ENCODE measurements around the gene PADI2.
"Not testable (repeated sequence)": the region's sequence is repeated elsewhere in the genome, so short reads cannot be mapped to it uniquely, and the experiment has no call there.

The PADI2 gene

GRCh38 chr1:17080085-17080759, 39.0 kb downstream of the PADI2 start:
- no peak for DNase-seq

- no peak for DNase-seq
Observed at GRCh38 chr1:17078991-17079868, 40.0 kb downstream of the PADI2 start.

- DNase-seq: peak; percentile 78
Observed at GRCh38 chr1:17075470-17076255, 43.6 kb downstream of the PADI2 start.

GRCh38 chr1:17071794-17072193, 47.5 kb downstream of the PADI2 start:
- no peak for DNase-seq

GRCh38 chr1:17070163-17070525, 49.1 kb downstream of the PADI2 start:
- no peak for DNase-seq

- DNase-seq: no peak
Observed at GRCh38 chr1:17069452-17070162, 49.6 kb downstream of the PADI2 start.

GRCh38 chr1:17068789-17069188, 50.5 kb downstream of the PADI2 start:
- DNase-seq: no peak

- no peak for DNase-seq
Observed at GRCh38 chr1:17067465-17068240, 51.6 kb downstream of the PADI2 start.

GRCh38 chr1:17067069-17067426, 52.2 kb downstream of the PADI2 start:
- no peak for DNase-seq

- DNase-seq: no peak
Observed at GRCh38 chr1:17066361-17067068, 52.7 kb downstream of the PADI2 start.

GRCh38 chr1:17065666-17066065, 53.6 kb downstream of the PADI2 start:
- no peak for DNase-seq

- DNase-seq: not testable (repeated sequence)
Observed at GRCh38 chr1:17062751-17063150, 56.5 kb downstream of the PADI2 start.

GRCh38 chr1:17061892-17062291, 57.4 kb downstream of the PADI2 start:
- DNase-seq: no peak

- no peak for DNase-seq
Observed at GRCh38 chr1:17061486-17061885, 57.8 kb downstream of the PADI2 start.

- no peak for DNase-seq
Observed at GRCh38 chr1:17060306-17060749, 58.9 kb downstream of the PADI2 start.

- DNase-seq: peak; percentile 80
Observed at GRCh38 chr1:17059391-17060305, 59.6 kb downstream of the PADI2 start.

GRCh38 chr1:17056551-17056950, 62.7 kb downstream of the PADI2 start:
- DNase-seq: no peak

GRCh38 chr1:17055801-17056200, 63.5 kb downstream of the PADI2 start:
- DNase-seq: no peak

GRCh38 chr1:17053685-17054410, 65.4 kb downstream of the PADI2 start, which contains the start of gene SDHB:
SDHB (minus strand) TSS chr1:17054032; CDS start chr1:17054019, 13 bp downstream.
- peak; percentile 99 for DNase-seq
